IPS-18c (cell line): Measurements from ENCODE around the gene ARHGAP26.

ENCODE experiments used
- H3K4me3 ChIP-seq: 2 replicates; pipeline ENCODE4 v1.7.0; 2013; ENCODE audit warnings: low read depth, mild to moderate bottlenecking, low read length, moderate library complexity; ENCODE audit not compliant: insufficient read depth
- H3K9me3 ChIP-seq: one replicate; pipeline ENCODE4 v1.6.1; 2013; ENCODE audit warnings: mild to moderate bottlenecking, low read length, moderate library complexity; ENCODE audit not compliant: control insufficient read depth, insufficient read depth

ARHGAP26 gene

GRCh38 chr5:142798099-142798770 is 28.1 kb downstream of the ARHGAP26 start:
- H3K9me3 ChIP-seq: no peaks in the 10 kb centered on the region
- no peak overlapping the region for H3K4me3 ChIP-seq

GRCh38 chr5:142800776-142801494 is 30.8 kb downstream of the ARHGAP26 start:
- H3K4me3 ChIP-seq: no peak overlapping the region
- H3K9me3 ChIP-seq: no peaks in the 10 kb centered on the region

DNA sequence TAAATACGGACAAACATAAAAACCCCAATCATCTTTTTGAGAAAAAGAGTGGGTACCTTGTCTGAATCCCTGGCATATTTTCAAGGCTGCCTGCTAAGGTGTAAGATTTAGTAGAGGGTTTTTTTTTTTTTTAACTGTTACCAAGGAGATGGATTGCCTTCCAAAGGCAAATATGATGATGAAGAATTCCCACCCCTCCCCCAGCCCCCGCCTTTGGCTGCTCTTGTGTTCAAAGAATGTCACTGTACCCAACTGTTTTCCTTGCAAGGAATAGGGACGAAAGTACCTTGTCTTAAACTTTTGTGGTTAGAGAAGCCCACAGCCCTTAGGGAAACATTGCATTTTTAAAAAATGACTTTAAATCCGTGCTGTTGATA is 31.3 kb downstream of the ARHGAP26 start:
- Histone ChIP-seq H3K4me3 (no peak overlapping the region), H3K9me3 (no peaks in the 10 kb centered on the region)

DNA sequence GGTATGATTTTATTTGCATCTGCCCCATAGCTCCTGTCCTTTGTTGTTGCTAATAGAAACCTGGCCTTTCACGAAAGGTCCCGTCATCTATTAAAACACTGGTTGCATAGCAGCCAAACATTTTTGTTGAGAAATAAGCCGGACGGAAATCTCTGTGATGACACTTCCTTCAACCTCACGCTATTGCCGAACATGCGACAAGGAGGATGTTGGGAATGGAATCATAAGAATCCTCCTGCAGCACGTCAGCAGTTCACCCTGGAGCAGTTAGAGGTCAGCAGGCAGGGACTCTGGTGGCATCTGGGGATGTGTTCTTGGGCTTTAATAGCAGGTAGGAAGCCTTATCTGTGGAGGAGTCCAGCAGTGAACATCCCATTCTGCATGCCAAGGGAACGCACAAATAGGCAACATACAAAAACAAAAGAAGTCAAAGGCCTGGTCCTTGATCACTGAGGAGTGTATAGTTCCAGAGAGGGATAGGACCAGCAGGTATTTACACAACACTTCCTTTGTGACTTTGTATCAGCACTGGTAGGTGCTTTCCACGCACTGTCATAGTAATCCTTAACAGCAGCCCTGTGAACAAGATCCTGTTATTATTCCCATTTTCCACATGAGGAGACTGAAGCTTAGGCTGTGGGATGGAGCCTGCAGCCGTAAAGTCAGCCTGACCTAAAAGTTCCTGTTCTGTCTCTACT is 33.4 kb downstream of the ARHGAP26 start:
- Histone ChIP-seq H3K4me3 (no peak overlapping the region), H3K9me3 (no peaks in the 10 kb centered on the region)

GRCh38 chr5:142805339-142805738 is 35.2 kb downstream of the ARHGAP26 start:
- H3K4me3 ChIP-seq: no peak overlapping the region
- H3K9me3 ChIP-seq: no peaks in the 10 kb centered on the region

DNA sequence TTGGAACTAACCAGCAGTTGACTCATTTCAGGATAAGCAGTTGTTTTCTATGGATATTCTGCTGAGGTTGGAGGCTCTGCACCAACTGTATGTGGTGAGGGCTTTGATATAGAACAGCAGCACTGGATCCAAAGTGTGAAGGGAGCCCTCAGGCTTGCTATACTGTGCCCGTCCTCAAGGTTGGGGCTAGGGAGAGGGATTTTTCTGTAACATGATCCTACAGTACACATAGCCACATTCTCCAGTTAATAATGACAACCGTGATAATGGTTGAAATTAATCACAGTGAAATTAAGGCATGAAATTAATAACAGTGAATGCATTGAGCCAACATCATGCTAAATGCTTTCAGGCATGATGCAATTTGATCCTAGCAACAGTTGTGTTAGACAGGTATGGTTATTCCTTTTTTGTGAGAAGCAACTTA is 36.7 kb downstream of the ARHGAP26 start:
- no peaks in the 10 kb centered on the region for H3K9me3 ChIP-seq
- no peak overlapping the region for H3K4me3 ChIP-seq

DNA sequence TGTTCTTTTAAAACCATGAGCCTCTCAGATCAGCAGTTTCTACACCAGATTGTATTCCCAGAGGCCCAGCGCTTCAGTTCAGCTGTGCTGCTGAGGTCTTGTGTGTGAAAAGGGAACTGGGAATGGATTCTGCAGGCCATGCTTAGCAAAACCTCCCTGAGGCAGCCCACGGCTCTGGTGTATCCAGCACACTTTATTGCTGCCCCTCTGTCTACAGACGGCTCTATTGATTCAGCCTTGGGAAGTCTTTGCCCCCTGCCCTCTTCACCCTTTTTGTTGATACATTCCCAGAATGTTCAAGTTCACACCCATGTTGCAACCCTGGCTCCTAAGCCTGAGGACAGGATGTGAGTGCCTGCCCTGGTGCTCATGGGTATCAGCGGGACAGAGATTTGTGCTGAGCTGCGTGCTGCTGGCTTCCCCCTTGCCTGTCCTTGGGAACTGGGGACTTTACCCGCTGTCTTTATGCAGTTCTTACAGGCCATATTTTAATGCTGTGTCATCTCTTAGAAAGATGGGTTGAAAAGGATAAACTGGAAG is 37.3 kb downstream of the ARHGAP26 start:
- no peaks in the 10 kb centered on the region for H3K9me3 ChIP-seq
- H3K4me3 ChIP-seq: no peak overlapping the region

DNA sequence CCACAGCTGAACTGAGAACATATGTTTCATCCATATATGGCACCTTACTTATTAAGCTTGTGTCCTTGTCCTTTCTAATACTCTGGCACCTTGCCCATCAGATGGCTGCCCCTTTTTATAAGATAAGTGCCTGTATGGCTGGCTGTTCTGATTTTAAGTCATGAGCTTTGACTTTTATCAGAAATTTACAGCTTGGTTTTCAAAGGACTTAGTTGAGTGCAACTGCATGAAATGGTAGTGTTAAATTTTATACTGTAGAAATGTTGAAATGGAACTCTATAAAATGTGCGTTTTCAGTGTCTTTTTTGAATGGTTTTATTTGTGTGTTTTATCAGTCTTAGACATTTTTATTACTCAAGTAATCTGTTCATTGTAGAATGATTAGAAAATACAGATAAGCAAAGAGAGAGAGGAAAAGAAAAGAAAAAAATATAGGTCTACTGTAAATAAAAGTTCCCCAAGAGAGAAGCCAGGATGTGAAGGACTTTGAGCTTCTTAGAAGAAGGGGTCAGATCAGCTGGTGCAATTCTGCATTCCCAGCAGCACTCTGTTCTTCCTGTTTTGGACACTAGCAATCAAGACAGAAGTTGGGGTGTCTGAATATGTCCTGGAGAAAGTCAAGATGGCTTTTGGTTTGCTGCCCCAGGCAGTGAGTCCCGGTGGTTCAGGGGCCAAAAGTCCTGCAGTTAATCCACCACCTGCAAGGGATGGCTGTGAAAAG is 38.9 kb downstream of the ARHGAP26 start:
- Histone ChIP-seq H3K4me3 (no peak overlapping the region), H3K9me3 (no peaks in the 10 kb centered on the region)

DNA sequence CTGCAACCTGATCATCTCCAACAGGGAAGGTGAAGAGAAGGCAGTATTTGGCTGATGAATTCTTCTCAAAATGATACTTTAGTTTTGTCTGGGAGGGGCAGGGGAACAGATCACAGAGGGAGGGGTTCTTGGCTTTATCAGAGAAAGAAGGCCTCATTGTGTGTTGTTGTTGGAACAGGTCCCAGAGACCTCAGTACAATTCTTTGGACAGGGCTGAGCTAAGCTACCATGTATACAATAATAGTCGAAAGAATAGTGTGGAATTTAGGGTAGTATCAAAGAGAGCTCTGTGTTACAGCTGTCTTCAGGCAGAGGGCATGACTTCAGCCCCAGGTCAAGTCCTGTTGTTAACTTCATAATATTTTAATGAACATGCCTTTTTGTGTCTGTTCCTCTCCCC is 39.9 kb downstream of the ARHGAP26 start:
- H3K9me3 ChIP-seq: no peaks in the 10 kb centered on the region
- no peak overlapping the region for H3K4me3 ChIP-seq

- no peak overlapping the region for H3K4me3 ChIP-seq
Observed at GRCh38 chr5:142810743-142811290, 40.6 kb downstream of the ARHGAP26 start.

GRCh38 chr5:142811866-142812557 is 41.8 kb downstream of the ARHGAP26 start:
- H3K9me3 ChIP-seq: no peaks in the 10 kb centered on the region

More at GRCh38 chr5:142810743-142811290, 40.6 kb downstream of the ARHGAP26 start:
- no peaks in the 10 kb centered on the region for H3K9me3 ChIP-seq

DNA sequence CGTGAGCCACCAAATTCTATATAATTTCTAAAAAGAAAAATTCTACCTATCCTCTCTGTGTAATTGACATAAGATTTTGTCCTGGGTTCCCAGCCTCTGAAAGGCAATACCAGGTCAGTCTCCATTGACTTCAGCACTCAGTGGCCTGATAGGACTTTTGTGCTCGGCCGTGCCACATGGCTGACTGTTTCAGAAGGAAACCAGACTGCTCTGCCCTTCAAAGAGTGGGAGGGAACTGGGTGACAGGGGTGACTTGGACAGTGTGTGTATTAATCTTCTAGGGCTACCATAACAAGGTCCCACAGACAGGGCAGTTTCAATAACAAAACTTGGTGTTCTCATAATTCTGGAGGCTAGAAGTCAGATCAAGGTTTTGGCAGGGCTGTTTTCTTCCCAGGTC is 43.0 kb downstream of the ARHGAP26 start:
- Histone ChIP-seq H3K4me3 (no peak overlapping the region), H3K9me3 (no peaks in the 10 kb centered on the region)

More at GRCh38 chr5:142811866-142812557, 41.8 kb downstream of the ARHGAP26 start:
- H3K4me3 ChIP-seq: no peak overlapping the region

DNA sequence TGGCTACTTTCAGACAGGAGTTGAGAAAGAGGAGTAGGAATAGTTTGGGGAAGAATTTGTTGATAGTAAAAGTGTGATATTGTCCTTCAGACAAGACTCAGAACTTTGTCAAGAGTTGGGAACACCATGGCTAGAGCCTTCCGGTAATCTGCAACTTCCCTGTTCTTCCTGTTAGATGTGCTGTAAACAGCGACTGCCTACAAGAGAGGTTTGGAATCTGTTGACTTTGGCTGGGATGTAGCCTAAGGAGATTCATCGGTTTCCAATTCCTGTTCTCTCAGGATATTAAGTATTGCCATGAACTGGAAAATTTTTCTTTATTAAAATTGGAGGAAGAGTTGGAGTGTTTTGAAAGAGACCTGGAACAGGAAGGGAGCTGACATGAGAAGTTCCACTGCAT is 43.9 kb downstream of the ARHGAP26 start:
- Histone ChIP-seq H3K9me3 (no peaks in the 10 kb centered on the region), H3K4me3 (no peak overlapping the region)

DNA sequence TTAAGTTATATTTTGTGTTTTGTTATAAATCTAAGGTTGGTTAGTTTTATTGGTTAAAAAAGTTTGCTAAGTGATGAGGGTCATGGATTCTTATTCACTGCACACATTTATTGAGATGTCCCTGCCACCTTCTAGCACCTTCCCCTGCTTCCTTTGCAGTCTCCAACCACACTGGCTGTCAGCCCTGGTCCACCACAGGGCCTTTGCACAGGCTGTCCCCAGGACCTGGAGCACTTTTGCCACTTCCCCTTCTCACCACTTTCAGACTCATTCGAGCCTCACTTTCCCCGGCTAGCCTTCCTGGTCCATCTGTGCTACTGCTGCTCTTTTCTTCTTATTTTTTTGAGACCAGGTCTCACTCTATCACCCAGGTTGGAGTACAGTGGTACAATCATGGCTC is 45.3 kb downstream of the ARHGAP26 start:
- no peak overlapping the region for H3K4me3 ChIP-seq
- no peaks in the 10 kb centered on the region for H3K9me3 ChIP-seq

- no peak overlapping the region for H3K4me3 ChIP-seq
- H3K9me3 ChIP-seq: no peaks in the 10 kb centered on the region
Observed at GRCh38 chr5:142816531-142817430, 46.6 kb downstream of the ARHGAP26 start.
